Esophagus mucosa (tissue), 1 donor: Measurements from ENCODE around the gene IFNGR2. TPM values are rescaled to one million over a fixed set of nuclear protein-coding genes. Genes with fewer than 3 reads are reported as not detected.
"Not testable (repeated sequence)": the region's sequence is repeated elsewhere in the genome, so short reads cannot be mapped to it uniquely, and the experiment has no call there.

Experiments used
- ATAC-seq: fragments of 200-7000 bp; cut with Tn5 transposase; one replicate; pipeline ENCODE4 v1.9.1; 2020
- total RNA-seq: library from RNA; stranded (reverse); gene quantifications from one replicate; pipeline ENCODE4 v1.2.4, GENCODE V29; 2023
- donor health status: DM: yes; HTN: yes; CAD: no.

The IFNGR2 gene
- total RNA-seq, 1 donor from 2014 or later: 86.8 TPM

- ATAC-seq: peak; percentile 48
Observed at GRCh38 chr21:33402001-33402979, 923 bp upstream of the IFNGR2 start.

DNA sequence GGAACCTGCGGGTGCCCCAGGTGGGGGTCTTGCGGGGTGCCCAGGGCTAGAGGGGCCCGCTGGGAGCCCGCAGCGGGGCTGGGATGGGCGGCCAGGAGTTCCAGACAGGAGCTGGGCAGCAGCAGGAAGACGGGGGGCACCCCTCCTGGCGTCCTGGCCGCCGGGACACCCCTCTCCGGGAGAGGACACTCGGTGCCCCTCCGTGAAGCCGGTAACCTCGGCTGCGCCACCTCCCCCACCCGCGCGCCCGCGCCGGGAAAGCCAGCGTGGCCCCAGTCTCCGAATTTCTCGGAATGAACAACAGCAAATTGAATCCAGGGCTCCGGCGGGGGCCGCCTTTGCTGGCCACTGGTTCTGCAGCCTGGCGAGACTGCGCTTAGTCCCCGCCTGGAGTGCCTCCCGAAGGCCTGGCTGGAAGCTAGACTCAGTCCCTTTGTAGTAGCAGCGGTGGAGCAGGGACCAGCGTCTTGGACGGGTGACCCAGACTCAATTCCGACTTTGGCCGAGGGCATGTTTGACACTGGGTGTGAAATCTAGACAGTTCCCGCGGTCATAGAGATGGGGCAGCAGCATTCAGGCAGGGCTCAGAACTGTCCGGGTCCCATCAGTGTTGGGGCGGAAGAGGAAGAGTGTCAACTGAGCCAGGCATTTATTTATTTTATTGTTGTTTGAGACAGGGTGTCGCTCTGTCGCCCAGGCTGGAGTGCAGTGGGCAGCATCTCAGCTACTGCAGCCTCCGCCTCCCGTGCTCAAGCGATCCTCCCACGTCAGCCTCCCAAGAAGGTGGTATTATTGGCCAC is 773 bp downstream of the IFNGR2 start:
- peak; percentile 26 for ATAC-seq

GRCh38 chr21:33406493-33406892 is 3.3 kb downstream of the IFNGR2 start:
- ATAC-seq: no peak

DNA sequence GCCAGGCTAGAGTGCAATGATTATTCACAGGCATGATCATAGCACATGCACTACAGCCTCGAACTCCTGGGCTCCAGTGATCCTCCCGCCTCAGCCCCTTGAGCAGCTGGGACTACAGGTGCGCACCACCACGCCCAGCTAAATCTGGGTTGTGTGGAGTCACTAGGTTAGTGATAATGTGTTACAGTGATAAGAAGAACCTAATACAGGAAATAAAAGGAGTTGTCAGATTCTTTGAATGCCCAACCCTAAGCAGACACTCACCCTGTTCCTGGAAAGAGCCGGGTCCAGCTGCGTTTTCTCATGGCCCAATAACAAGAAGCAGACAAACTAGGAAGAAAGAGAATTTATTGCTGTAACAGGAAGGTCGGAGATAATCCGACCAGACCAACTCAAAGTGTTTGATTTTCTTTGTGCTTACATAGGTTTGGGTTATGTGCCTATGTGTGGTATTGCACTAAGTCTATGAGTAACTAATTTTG is 8.8 kb downstream of the IFNGR2 start:
- ATAC-seq: peak; percentile 51

- not testable (repeated sequence) for ATAC-seq
Observed at GRCh38 chr21:33412439-33412831, 9.2 kb downstream of the IFNGR2 start.

DNA sequence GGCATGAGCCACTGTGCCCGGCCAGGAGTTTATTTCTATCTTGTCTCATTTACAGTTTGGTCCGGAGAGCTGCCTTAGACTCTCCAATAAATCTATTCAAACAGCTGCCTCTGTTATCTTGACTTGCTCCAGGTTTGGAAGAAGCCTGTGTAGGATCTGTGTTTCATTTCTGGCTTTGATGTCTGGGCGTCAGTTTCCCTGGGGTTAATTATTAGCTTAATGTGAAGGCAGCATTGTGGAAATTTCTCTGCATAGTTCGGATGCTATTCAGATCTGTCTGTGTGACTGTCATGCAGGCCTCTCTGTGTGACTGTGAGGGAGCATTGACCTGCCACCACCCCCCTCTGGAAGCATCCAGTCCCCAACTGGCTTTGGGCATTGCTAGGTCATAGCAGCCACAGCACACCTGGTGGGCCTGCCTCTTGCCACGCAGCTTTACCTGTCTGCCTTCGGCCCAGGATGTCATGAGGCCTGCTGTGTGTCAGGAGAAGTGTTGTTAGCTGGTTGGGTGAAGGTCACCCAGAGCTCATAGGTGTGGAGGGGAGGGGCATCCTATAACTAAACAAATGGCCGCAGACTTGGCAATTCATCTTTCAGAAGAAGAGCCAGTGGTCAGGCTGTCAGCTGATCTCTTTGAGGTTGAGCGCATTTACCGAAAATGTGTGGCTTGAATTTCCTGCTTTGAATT is 9.8 kb downstream of the IFNGR2 start:
- peak; percentile 3 for ATAC-seq

DNA sequence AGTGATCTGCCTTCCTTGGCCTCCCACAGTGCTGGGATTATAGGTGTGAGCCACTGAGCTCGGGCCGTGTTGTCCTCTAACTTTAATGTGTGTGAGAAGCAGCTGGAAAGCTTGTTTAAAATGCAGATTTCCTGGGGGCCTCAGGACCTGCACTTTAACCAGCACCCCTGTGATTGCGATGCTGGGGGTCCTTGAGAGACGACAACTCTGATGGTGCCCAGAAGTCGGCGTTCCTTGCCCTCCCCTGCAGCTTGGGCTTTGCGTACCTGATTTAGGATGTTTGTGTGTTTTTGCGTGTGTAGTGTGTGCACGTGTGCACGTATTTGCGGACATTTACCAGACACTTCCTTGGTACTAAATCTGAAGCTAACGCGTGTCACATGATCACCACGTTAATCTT is 10.9 kb downstream of the IFNGR2 start:
- no peak for ATAC-seq

GRCh38 chr21:33414926-33415325 is 11.7 kb downstream of the IFNGR2 start:
- no peak for ATAC-seq

- no peak for ATAC-seq
Observed at GRCh38 chr21:33418691-33419090, 15.5 kb downstream of the IFNGR2 start.

GRCh38 chr21:33419538-33420123 is 16.4 kb downstream of the IFNGR2 start:
- peak; percentile 73 for ATAC-seq

DNA sequence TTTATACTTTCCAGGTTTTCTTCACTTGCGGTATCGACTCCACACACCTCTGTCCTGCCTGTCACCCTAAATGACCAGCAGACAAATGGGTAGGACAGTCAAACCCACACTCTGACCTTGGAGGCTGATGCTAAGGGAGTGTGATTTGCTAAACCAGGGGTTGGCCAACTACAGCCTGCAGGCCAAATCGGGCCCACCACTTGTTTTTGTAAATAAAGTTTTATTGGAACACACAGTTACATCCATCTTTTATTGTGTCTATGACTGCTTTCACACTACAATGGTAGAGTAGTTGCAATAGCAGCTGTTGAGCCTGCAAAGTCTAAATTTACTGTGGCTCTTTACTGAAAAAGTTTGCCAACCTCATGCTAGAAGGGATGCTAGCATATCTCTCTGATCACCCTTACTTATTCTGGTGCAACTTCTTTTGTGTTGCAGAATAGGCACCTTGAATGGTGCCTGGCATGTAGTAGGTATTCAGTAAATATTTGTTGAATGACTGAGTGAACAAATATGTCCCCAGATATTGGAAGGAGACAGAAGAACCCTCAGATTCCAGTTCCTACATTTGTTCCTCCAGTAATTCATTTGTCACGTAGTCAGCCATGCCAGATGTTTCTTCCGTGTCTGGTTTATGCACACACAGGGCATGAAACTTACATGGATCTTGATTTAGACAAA is 18.6 kb downstream of the IFNGR2 start:
- ATAC-seq: no peak

GRCh38 chr21:33424214-33424613 is 21.0 kb downstream of the IFNGR2 start:
- ATAC-seq: no peak

DNA sequence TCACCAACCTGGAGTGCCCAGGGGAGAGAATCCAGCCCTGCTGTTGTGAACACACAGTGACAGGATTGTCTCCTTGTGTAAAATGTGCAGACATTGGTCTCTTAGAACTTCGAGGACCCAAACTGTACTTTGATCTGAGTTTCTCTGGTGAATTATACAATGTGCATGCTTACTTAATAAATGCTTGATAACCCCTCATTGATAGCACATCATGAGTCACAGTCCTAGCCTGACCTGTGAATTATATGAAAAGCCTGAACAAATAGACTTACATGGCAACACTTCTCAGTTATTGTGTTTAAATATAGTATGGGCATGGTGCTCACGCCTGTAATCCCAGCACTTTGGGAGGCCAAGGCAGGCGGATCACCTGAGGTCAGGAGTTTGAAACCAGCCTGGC is 22.6 kb downstream of the IFNGR2 start:
- ATAC-seq: no peak

- no peak for ATAC-seq
Observed at GRCh38 chr21:33427051-33427450, 23.8 kb downstream of the IFNGR2 start.

DNA sequence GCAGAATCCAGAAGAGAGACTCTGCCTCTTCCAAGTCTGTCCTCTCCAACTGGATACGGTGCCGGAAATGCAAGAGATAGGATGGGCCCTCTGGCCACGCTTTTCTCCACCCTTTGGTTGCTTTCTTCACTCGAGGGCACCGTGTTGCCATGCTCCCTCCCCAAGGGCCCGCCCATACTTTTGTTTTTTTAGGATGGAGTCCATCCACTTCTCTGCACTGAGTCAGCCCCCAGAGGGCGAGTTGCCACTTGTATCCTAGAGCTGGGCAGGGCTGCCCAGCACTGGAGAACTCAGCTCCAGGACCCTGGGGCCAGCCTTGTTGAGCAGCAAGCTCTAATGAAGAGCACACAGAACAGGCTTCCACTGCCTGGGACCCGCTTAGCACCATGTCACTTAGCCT is 25.5 kb downstream of the IFNGR2 start:
- peak; percentile 89 for ATAC-seq

GRCh38 chr21:33430858-33431257 is 27.6 kb downstream of the IFNGR2 start:
- no peak for ATAC-seq

- no peak for ATAC-seq
Observed at GRCh38 chr21:33432496-33432895, 29.3 kb downstream of the IFNGR2 start.

GRCh38 chr21:33433001-33433400 is 29.8 kb downstream of the IFNGR2 start:
- ATAC-seq: no peak

- no peak for ATAC-seq
Observed at GRCh38 chr21:33433425-33434114, 30.4 kb downstream of the IFNGR2 start.

DNA sequence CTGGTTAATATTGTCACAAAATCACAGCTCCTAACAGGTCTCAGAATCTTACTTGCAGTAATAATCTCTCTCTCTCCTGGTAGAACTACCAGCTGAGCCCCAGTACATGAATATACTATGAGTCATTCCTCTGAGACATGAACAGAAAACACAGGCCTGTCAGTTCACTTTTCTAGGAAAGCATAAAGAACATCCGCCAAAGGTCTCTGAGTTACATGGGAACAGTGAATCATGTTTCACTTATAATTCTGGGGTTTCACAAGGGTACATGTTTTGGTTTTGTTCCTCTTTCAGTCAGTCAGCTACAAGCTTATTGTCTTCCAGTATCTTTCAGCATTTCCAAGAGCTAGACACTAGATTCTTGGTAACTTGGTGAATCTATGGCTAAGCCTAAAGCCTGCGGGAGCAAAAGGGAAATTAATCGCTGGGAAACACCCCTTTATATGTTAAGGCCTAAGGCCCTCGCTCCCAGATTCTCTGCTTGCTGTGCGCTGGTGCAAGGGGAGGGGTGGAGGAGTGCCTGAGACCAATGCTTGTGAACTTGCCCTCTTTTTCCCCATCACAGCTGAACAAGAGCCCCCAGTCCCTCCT is 31.7 kb downstream of the IFNGR2 start:
- ATAC-seq: peak; percentile 92

GRCh38 chr21:33437140-33437539 is 33.9 kb downstream of the IFNGR2 start:
- no peak for ATAC-seq
